ENCODE measurements around the gene LIMA1.
"Not testable (repeated sequence)": the region's sequence is repeated elsewhere in the genome, so short reads cannot be mapped to it uniquely, and the experiment has no call there.

The LIMA1 gene

DNA sequence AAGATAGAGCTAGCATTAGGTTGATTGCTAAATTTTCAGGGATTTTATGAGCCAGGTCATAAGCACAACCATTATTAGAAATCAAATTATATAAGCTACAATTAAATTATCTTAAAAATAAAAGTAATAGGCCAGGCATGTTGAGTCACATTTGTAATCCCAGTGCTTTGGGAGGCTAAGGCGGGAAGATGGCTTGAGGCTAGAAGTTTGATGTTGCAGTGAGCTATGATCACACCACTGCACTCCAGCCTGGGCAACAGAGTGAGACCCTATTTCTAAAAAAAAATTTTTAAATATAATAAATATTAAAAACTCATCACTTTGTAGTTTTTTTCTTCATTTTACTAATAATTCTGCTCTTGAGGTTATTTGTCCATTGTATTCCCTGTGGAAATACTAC lies 1.9 kb upstream of the LIMA1 start:
- DNase-seq (ENCODE audit: low spot score), result no peak

DNA sequence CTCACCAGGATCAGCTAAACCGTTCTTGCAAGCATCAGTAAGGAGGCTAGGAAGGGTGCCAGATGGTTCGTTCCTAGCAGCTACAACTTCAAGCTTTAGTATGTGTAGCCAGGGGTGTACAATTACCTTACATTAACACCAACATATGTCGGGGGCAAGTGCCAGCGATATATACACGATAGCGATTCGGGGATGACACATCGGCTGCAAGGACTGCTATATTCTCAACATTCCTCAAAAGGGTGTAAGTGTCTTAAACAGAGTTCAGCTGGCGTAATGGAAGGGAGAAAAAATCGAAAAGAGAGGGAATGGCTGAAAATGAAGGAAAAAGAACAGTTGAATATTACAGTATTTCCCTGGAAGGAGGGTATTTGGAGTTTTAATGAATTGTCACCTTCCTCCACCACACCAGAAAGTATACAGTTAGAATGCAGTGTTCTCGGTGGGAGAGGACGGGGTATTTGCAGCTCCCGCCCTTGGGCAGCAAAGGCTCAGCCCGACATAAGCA lies 545 bp downstream of the LIMA1 start:
- peak; percentile 34 for DNase-seq (ENCODE audit: low spot score)

DNA sequence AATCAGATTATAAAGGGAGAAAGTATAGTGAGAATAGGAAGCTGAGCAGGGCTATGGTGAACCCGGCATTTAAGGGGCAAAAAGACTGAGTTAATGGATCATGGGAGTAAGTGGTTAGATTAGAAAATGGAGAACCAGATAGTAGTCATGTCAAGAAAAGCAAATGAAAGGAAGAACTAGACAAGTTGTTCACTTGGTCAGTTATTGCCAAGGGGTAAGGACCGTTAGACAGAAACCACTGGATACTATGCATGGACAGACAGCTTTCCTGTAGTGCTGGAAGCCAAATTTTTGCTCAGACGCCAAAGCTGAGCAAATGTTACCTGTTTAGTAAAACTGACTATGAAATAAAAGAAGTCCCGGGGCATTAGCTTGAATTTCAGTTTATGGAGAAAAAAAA lies 3.8 kb downstream of the LIMA1 start:
- DNase-seq (ENCODE audit: low spot score), result no peak

DNA sequence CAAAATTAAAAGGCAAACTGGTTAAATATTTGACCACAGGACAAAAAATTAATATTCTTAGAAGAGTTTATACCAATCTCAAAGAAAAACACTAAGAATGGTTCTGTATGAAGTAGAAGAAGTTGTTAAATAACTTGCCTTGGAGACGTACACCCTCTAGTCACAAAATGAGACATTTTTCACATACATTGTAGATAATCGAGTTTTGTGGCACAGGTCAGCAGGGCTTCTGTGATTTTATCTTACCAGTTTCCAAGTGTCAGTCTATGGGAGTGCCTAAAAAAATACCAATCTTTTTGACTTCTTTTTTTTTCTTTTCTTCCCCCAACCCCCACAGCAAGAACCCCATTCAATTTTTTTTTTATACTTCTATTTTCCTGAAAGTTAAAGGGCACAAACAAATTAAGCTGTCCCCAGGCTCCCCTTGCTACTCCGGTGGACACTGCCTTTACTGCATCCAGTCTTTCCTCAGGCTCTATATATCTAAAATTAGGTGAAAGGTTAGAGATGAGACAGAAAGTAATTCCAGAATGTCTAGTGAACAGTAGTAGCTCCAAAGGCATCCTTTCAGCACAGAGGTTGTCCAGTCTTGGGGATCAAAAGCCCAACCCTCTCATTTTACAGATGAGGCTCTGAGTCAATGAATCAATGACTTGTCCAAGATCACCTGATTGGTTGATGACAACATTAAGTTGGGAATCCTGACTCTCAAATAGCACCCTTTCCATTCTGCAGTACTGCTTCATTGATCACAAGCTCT lies 6.2 kb downstream of the LIMA1 start:
- DNase-seq (ENCODE audit: low spot score), result peak; percentile 42

DNA sequence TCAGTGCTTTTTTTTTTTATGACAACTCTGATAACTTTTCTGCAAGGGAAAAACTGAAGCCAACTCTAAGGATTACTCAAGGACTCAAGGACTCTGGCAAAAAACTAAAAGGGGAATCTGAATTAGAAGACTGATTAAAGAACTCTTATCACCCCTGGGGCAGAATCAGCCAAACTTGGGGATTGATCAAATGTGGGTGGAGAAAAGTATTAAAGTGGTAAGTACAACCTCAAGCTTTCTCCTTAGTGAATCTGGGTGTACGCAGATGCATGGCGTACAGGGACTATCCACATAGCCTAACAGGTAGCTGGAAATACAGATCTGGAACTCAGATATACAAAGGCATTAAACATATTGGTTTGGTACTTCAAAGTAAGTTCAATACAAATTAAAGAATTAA lies 7.3 kb downstream of the LIMA1 start:
- no peak for DNase-seq (ENCODE audit: low spot score)

DNA sequence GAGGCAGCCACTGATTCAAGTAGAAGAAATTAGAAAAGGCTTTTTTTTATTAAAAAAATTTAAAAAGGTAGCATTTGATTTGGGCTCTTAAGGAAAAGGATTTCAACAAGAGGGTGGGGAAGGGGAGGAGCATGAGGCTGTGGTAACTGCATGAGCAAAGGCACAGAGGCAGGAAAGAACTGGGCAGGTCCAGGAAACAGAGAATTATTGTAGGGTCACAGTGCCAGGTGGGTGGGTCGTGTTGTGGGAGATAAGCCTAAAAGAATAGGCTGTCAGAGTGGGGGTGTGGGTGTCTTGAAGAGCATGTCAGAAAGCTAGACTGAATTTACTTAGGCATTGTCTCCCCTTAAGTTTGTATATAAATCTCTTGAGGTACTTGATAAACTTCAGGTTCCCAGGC lies 7.8 kb downstream of the LIMA1 start:
- DNase-seq (ENCODE audit: low spot score), result peak; percentile 85

DNA sequence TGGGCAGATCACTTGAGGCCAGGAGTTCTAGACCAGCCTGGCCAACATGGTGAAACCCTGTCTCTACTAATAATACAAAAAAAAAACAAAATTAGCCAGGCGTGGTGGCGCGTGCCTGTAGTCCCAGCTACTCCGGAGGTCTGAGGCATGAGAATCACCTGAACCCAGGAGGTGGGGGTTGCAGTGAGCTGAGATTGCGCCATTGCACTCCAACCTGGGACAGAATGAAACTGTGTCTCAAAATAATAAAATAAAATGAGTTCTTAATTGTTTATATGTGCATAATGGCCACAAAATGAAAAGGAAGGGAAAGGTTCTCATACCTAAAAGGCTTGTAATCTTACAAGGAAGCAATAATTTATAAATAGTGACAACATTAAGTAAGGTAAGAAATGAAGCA lies 8.2 kb downstream of the LIMA1 start:
- DNase-seq (ENCODE audit: low spot score), result not testable (repeated sequence)

DNA sequence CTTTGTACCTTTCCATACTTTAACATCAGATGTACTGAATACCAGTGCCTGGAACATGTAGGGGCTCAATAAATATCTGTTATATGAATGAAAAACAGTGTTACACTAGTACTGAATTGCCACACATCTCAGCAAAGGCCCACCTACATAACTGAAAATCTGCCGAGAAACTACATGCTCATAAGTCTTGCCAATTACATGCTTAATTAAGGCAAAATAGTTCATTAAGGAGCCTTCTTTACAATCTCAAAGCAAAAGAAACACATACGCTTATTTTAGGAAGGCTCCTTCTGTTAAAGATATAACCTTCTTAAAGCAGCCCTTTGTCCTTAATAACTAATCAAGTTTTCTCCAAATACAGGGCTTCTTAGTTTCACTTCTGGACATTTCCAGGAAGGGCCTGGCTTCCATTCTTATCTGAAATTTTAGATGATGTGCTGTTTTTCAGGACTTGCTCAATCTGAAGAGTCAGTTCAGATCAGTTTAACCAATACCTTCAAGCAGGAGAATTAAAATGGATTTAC lies 11.5 kb downstream of the LIMA1 start:
- peak; percentile 38 for DNase-seq (ENCODE audit: low spot score)

DNA sequence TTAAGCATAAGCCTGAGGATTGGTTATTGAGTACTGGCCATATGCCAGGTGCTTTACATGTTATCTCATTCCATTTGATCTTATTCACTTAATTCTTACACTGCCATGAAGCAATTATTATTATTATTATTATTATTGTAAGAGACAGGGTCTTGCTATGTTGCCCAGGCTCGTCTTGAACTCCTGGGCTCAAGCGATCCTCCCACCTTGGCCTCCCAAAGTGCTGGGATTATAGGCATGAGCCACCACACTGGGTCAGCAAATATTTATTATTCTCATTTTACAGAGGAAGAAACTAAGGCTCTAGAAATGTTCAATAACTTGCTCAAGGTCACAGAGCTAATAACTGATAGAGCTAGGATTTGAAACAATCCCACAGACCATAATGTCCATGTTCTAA lies 14.8 kb downstream of the LIMA1 start:
- no peak for DNase-seq (ENCODE audit: low spot score)

DNA sequence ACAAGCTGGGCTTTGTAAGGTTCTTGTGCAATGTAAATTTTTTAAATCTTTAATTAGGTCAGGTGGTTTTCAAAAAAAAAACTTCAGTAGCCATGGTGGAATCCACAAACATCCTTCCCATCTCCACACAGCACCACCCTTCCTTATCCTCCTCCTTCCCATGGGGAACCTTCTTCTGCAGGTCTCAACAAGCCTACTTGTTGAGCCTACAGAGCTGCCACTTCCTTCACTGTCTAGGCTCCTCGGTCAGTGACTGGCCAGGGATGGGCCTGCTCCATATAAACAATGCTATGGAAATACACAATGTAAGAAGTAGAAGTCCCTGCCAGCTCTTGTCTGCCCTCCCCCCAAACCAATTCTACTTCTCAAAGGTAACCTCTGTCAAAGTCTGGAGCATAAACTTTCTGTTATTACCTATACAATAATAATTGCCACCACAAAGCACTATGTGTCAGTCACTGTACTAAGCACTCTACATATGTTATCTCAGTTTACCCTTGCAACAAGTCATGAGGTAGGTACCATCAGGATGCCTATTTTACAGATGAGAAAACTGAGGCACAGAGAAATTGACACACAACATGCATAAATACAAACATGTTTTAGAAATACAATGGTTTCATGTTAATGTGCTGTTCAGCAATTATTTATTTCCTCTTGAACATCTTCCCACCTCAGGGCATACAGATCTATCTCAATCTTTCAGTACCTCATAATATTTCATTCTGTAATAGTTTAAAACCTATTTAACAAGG lies 17.4 kb downstream of the LIMA1 start:
- DNase-seq (ENCODE audit: low spot score), result no peak

DNA sequence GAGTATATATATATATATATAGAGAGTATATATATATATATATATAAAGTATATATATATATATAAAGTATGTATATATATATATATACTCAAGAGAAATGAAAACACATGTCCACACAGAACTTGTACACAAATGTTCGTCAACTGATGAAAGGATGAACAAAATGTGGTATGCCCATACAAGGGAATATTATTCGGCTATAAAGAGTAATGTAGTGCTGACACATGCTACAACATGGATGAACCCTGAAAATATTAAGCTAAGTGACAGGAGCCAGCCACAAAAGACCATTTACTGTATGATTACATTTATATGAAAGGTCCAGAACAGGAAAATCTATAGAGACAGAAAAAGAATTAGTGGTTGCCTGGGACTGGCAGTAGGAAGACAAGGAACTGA lies 19.5 kb downstream of the LIMA1 start:
- DNase-seq (ENCODE audit: low spot score), result no peak

DNA sequence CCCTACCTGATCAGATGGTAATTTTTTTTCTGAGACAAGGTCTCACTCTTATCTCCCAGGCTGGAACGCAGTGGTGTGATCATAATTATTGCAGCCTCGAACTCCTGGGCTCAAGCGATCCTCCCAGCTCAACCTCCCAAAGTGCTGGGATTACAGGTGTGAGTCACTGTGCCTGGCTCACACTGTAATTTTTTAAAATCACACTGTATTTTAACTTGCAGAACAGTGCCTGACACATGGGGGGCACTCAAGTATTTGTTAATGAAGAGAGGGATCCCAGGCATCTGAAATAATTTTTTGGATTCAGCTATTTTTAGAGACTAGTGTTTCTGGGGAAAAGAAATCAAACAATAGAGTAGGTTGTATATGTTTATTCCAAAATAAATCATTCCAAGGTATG lies 21.7 kb downstream of the LIMA1 start:
- no peak for DNase-seq (ENCODE audit: low spot score)

DNA sequence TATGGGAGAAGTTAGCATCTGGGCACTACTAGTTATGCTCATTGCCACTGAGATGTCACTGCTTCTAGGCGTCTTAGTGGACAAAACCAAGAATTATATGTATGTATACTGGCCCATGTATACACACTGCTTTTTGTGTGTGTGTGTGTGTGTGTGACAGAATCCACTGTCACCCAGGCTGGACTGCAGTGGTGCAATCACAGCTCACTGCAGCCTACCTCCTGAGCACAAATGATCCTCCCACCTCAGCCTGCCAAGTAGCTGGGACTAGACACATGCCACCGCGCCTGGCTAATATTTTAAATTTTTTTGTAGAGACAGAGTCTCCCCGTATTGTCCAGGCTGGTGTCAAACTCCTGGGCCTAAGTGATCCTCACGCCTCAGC lies 25.2 kb downstream of the LIMA1 start:
- DNase-seq (ENCODE audit: low spot score), result no peak

DNA sequence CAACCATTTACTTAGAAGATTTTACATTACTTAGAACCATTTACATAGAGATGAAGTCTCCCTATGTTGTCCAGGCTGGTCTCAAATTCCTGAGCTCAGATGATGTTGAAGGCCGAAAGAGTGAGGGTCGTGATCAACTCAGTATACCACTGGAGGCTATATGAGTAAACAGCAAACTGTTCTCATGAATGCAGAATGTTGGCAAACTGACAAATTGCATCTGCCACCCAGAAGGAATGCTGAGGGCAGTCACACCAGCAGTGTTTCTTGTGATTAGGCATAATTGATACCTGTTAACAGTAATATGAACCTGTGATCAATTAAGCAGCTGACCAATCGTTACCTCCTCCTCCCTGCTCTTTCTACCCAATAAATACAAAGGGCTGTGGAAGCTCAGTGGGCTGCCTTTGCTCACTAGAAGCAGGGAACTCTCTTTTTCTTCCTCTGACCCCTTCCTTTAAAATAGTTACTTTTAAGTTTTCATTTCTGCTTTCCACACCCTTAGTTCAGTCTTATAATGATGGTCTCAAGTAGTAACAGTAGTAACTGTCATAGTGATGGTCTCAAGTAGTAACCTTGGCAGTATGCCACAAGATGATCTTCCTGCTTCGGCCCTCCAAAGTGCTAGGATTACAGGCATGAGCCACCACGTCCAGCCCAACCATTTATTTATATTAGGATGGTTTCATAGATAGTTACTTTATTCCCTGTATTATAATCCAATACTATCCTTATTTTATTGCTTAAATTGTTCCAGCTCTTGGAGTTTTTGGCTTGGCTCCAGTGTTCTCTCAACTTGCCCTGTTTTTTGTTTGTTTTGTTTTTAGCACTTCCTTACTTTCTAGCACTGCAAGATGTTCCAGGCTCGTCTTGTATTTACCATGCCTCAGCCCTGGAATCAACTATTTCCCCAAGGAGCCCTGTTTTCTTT lies 25.8 kb downstream of the LIMA1 start:
- DNase-seq (ENCODE audit: low spot score), result peak; percentile 64

DNA sequence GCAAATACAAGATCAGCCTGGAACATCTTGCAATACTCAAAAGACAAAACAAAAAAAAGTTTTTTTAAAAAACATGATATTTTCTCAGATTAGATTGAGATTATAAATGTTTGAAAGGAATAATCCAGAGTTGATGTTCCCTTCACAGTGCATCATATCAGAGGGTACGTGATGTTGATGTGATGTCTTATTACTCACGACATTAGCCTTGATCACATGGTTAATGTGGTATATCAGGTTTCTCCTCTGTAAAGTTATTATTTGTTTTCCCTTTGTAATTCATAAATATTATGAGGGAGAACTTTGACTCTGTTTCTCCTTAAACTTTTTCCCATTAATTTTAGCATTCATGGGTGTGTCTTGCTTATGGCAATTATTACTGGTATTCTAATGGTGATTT lies 26.6 kb downstream of the LIMA1 start:
- DNase-seq (ENCODE audit: low spot score), result no peak

DNA sequence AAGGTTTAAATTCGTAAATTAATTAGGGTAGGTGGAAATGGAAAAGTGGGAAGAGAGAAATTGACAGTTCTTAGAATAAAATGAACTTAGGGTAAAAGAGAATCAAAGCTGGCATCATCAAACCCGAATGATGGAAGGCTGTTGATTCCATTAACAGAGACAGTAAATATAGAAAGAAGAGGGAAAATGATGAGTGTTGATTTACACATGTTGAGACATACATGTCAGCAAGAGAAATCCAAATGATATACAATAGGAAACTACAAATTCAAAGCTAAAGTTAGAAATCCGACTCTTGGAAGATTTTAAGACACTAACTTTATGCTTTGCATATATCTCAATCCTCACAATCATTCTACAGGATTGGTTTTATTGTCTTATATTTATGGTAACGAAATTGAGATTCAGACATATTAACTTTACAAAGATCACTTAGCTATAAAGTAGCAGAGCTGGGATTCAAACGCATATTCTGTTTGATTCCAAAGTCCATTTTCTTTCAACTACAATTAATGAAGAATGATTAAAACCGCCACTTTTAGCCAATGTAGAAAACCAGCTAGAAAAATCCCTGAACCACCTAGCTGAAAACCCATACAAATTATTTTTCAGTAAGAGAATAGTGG lies 30.2 kb downstream of the LIMA1 start:
- DNase-seq (ENCODE audit: low spot score), result no peak

DNA sequence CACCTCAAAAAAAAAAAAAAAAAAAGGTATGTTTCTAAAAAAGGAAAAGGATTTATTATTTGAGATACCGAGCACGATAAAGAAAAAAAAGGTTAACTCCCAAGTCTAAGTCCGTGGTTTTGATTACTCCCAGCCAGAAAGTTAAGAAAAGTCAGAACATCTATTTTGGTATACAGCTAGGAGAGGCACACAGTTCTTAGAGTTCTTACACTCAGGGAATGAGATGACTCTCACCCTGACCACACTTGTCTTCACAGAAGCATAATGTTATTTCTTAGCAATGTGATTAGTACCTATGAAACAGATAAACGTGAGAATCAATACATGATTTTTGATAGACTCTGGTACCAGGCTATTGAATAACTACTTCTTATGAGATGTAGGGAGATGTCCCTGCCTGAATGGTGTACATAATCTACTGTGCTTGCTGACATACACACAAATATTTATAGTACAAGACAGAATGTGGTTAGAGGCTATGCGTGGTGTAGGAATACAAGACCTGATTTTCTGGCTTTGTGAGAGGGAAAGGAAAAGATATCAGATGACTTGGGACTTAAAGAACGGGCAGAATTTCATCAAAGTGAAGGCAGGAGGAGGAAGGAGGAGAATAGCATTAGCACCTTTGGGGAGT lies 31.6 kb downstream of the LIMA1 start:
- DNase-seq (ENCODE audit: low spot score), result peak; percentile 28

DNA sequence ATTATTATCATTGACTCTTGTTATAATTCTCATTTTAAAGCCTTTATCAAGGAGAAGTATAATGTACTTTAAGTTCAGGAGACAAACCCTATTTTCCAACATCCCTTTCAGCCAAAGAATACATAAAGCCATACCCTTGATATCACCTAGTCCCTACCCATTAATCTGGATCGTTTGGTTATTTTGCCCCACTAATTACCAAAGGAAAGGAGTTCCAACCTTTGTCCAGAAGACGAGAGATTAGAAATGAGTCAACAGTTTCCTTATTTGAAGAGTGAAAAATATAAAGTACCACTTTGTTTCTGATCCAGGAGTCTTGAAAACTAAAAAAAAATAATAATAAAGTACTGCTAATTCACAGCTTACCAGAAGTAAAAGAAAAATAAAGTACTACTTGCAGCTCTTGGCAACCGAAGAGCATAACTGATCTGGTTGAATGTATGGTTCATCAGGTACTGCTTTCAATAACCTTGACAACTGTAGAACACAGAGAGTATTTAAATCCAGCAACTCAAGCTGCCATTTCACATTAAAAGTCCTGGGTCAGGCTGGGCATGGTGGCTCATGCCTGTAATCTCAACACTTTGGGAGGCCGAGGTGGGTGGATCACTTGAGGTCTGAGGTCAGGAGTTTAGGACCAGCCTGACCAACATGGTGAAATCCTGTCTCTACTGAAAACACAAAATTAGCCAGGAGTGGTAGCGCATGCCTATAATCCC lies 33.7 kb downstream of the LIMA1 start:
- peak; percentile 64 for DNase-seq (ENCODE audit: low spot score)

DNA sequence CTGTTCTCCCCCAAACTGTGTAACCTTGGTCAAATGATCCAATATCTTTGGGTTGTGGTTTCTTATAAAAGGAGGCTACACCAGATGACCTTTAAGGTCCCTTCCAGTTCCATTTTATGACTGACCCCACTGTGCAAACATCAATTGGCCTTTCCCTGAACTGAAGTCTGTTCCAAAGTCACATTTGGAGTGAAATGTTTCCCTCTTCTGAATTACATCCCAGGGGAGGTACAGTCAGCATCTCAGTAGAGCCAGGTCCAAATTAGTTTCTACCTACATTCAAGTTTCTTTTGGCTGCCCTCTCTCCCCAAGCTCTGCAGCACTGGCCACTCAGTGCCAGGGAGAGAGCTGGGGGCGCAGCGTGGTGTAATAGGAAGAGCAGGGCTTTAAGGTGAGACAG lies 34.4 kb downstream of the LIMA1 start:
- no peak for DNase-seq (ENCODE audit: low spot score)

DNA sequence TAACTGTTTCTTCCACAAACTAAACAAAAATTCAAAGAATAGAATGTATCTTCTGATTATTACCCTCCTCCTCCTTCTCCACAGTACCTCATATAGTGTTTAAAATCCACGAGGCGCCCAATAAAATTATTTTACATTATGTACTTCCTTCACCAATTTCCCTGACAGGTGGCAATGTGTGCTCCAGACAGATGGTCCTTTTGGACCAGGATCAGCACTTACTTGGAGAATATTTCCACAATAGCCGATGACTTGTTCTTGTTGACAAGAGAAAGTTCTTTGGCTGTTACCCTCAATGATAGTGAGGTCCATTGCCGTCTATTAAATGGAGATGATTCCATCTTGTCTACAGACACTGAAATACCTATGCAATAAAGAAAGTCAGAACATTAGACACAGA lies 34.9 kb downstream of the LIMA1 start:
- DNase-seq (ENCODE audit: low spot score), result no peak

DNA sequence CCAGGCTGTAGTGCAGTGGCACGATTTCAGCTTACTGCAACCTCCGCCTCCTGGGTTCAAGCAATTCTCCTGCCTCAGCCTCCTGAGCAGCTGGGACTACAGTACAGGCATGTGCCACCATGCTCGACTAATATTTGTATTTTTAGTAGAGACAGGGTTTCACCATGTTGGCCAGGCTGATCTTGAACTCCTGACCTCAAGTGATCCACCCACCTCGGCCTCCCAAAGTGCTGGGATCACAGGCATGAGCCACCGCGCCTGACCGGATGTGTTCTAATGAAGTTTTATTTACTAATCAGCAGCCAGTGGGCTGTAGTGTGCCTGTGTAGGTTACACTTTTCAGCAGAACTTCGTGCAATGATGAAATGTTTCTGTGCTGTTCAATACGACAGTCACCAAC lies 35.7 kb downstream of the LIMA1 start:
- DNase-seq (ENCODE audit: low spot score), result not testable (repeated sequence)

Measured in LoVo (cell line).